IgD-negative memory B cell (primary cell): ENCODE data around the gene CCR6. TPM values are rescaled to one million over a fixed set of nuclear protein-coding genes. Genes with fewer than 3 reads are reported as not detected.
A peak's percentile ranks its signal among the peaks of the same experiment; 100 is the strongest.

Experiments
- H3K27ac Mint-ChIP-seq, 3 donors: one replicate each; pipeline ENCODE4 v1.8.0; 2020 to 2022; ENCODE audit warnings: mild to moderate bottlenecking in 3 of 3, mixed read lengths in 3 of 3, moderate library complexity in 1 of 3
- H3K27me3 Mint-ChIP-seq: one replicate; pipeline ENCODE4 v1.8.0; 2021; ENCODE audit warnings: mixed read lengths
- H3K36me3 Mint-ChIP-seq: one replicate; pipeline ENCODE4 v1.8.0; 2020; ENCODE audit warnings: mild to moderate bottlenecking, mixed read lengths
- H3K4me1 Mint-ChIP-seq, 3 donors: one replicate each; pipeline ENCODE4 v1.8.0; 2020 to 2022; ENCODE audit warnings: mixed read lengths in 3 of 3, mild to moderate bottlenecking in 1 of 3
- H3K4me3 Mint-ChIP-seq, 4 donors: one replicate each; pipeline ENCODE4 v1.8.0; 2020 to 2022; ENCODE audit warnings: mild to moderate bottlenecking in 4 of 4, mixed read lengths in 4 of 4, moderate library complexity in 3 of 4
- H3K9me3 Mint-ChIP-seq, 3 donors: one replicate each; pipeline ENCODE4 v1.8.0; 2020 to 2021; ENCODE audit warnings: mixed read lengths in 3 of 3, mild to moderate bottlenecking in 1 of 3
- polyA plus RNA-seq: library from polyadenylated mRNA; unstranded; fragments of 300-500 nt; fragmentation: Illumina TruSeq; gene quantifications from one replicate; pipeline ENCODE4 v1.2.3, GENCODE V29; 2021

The CCR6 gene
- polyA plus RNA-seq, 1 donor from 2014 or later: 79.3 TPM

DNA sequence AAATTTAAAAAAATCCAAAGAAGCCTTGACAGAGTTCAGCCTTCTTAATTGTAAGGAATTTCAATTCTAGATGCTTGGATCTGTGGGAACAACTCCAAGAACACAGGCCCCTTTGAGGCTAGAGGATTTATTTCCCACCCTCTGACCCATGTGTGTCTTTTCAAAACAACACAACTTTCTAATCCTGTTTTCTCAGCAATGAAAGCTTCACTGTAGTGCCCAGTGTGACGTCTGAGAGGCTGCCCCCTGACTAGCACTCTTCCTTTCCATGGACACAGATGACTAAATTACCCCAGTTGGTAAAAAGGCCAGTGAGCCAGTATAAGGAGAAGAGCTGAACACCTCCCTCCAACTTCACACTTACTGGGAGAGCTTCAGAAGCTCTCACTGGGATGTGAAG is 16.5 kb upstream of the CCR6 start:
- no peaks in the 10 kb centered on the region for H3K36me3 Mint-ChIP-seq
- no peak overlapping the region for H3K4me3 Mint-ChIP-seq
- H3K27ac Mint-ChIP-seq: no peak overlapping the region
- H3K4me1 Mint-ChIP-seq: peaks cover 28 to 69% (median 47%) of the 10 kb centered on the region in 3 donors
- no peaks in the 10 kb centered on the region for H3K9me3 Mint-ChIP-seq
- no peaks in the 10 kb centered on the region for H3K27me3 Mint-ChIP-seq

DNA sequence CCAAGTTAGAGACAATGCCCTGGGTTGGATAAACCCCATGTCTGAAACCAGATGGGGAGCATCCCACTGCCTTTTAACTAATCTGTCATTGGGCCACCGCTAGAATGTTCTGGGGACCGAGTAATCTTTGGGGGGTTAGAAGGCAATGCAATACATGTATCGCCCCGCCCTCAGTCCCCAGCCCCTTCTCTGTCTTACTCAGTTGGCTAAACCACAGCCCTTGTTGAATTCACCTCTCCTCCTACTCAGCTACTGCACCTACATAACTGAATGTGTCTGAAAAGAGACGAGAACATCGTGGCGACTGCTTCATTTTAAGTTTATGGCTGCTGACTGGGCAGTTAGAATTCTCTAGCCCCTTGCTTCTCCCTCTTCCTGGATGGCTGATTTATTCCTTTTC is 15.1 kb upstream of the CCR6 start:
- Mint-ChIP-seq H3K4me3 (peak overlapping the region in 1 of 4 donors; percentile 34), H3K9me3 (no peaks in the 10 kb centered on the region), H3K27me3 (no peaks in the 10 kb centered on the region), H3K36me3 (no peaks in the 10 kb centered on the region), H3K4me1 (peaks cover 34 to 70% (median 52%) of the 10 kb centered on the region in 3 donors), H3K27ac (peak overlapping the region in 1 of 3 donors; percentile 36)

GRCh38 chr6:167108278-167108677 is 14.6 kb upstream of the CCR6 start:
- Mint-ChIP-seq H3K4me1 (peaks cover 33 to 70% (median 52%) of the 10 kb centered on the region in 3 donors), H3K4me3 (peak overlapping the region in 2 of 4 donors; percentile 34 to 61), H3K36me3 (no peaks in the 10 kb centered on the region), H3K9me3 (no peaks in the 10 kb centered on the region), H3K27ac (peak overlapping the region in 1 of 3 donors; percentile 36), H3K27me3 (no peaks in the 10 kb centered on the region)

DNA sequence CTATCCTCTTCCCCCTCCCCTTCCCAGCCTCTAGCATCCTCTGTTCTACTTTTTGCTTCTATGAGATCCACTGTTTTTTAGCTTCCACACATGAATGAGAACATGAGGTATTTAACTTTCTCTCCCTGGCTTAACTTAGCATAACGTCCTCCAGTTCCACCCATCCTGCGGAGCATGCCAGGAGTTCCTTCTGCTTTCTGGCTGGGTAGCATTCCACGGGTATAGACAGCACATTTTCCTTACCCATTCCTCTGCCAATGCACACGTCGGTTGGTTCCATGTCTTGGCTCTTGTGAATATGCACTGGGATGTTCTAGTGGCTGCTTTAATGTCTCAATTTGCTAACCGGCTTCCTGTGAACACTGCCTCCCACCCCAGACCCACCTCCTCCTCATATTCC is 13.2 kb upstream of the CCR6 start:
- Mint-ChIP-seq H3K27ac (no peak overlapping the region), H3K9me3 (no peaks in the 10 kb centered on the region), H3K27me3 (no peaks in the 10 kb centered on the region), H3K4me1 (peaks cover 37 to 69% (median 55%) of the 10 kb centered on the region in 3 donors), H3K4me3 (no peak overlapping the region), H3K36me3 (no peaks in the 10 kb centered on the region)

- Mint-ChIP-seq H3K36me3 (no peaks in the 10 kb centered on the region), H3K27ac (peak overlapping the region; percentile 98 to 100 (median 99)), H3K27me3 (no peaks in the 10 kb centered on the region), H3K4me1 (peaks cover 45 to 77% (median 65%) of the 10 kb centered on the region in 3 donors), H3K9me3 (no peaks in the 10 kb centered on the region), H3K4me3 (peak overlapping the region; percentile 75 to 94 (median 84))
These were observed 11.3 kb upstream of the CCR6 start for GRCh38 chr6:167111597-167111996.

DNA sequence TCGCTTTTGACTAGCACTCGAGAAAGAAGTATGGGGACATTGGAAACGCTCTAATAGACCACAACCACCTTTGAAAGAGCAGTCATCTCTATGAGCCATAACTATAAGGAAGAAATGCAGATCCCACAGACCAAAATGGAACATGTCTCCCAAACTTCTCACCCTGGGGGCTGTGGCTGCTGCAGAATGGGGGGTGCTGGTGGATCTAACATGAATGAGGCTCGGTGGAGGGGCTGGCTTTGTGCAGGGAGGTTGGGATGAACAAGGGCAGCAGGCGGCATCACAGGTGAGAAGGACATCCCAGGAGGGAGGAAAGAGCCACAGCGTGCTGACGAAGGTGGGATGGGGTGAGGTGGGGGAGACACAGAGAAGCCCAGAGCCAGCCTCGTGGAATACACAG is 10.5 kb upstream of the CCR6 start:
- H3K27me3 Mint-ChIP-seq: no peaks in the 10 kb centered on the region
- H3K4me1 Mint-ChIP-seq: peaks cover 45 to 78% (median 61%) of the 10 kb centered on the region in 3 donors
- H3K9me3 Mint-ChIP-seq: no peaks in the 10 kb centered on the region
- peak overlapping the region; percentile 98 to 100 (median 99) for H3K27ac Mint-ChIP-seq
- no peaks in the 10 kb centered on the region for H3K36me3 Mint-ChIP-seq
- peak overlapping the region; percentile 75 to 94 (median 84) for H3K4me3 Mint-ChIP-seq

DNA sequence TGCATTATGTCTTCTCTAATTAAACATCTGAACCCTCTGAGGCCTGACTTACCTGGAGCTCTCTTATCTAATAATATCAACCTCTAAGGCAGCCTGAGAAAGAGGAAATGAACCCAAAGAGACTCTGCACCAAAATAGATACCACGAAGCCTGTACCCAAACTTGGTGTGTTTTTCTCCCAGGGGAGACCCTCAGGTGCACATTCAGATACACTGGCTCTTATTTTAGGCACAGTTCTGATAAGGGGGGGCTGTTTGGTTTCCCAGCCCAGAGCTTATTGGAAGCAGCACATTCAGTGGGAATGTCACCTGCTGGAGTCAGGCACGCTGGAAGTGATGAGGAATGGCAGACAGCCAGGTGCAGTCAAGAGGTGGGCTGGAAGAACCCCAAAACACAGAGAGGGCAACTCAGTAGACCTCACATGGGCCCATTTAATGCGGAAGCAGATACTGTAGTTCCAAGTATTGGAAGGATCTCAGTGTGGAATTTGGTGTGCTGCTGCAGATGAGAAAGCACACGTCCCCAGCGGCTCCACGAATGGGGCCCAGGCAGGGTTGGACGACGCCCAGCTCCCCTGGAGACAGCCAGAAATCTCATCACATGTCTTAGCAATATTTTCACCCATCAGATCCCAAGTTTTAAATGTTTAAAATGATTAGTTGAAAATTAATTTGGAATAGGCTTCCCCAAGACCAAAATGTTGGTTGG is 9.7 kb upstream of the CCR6 start:
- peak overlapping the region; percentile 75 to 94 (median 84) for H3K4me3 Mint-ChIP-seq

DNA sequence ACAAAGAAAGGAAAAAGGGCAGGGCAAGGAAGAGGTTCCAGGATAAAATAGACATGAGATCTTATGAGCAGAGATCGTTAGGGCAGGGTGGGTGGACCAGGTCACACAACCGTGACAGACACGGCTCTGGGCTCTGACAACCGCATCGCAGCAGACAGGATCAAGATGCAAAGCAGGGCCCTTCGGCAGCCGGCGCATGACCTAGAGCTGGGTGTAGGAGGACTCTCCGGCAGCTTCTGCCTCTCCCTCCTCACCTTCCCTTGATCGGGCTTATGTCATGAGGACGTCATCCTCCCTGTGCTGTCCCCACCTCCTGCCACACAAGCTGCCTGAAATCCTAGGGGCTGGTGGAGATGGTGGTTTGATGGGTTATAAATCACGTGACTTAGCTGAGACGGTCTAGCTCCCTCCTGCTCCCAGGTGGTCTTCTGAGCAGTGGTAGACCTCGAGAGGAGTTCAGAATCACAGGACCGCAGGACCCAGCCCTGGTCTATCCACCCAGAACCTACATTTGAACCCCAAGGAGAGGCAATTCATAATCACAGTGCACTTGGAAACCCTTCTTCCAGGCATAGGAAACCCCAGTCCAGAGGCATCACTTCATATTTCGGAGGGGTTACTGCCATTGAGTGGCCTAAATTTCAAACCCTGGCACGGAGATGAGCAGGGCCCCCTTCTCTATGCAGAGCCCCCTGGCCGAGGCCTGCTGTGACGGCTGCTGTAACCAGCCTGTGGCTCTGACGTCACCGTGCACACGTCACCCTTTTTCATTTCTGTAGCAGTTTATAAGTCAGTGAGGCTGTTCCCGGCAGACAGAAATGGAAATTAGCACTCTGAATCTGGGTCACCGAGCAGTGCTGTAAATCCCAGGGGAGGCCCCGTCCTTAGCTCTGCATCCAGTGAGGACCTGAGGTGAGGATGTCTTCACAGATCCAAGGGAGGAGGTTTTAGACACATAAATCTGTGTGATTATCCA is 8.7 kb upstream of the CCR6 start:
- Mint-ChIP-seq H3K4me3 (peak overlapping the region; percentile 75 to 94 (median 84)), H3K27me3 (no peaks in the 10 kb centered on the region), H3K36me3 (peaks cover 4% of the 10 kb centered on the region)

More for the DNA sequence above, 9.7 kb upstream of the CCR6 start:
- H3K4me1 Mint-ChIP-seq: peaks cover 47 to 80% (median 67%) of the 10 kb centered on the region in 3 donors
- peak overlapping the region; percentile 98 to 100 (median 99) for H3K27ac Mint-ChIP-seq
- no peaks in the 10 kb centered on the region for H3K36me3 Mint-ChIP-seq
- no peaks in the 10 kb centered on the region for H3K27me3 Mint-ChIP-seq
- H3K9me3 Mint-ChIP-seq: peaks cover 0 to 2% (median 0%) of the 10 kb centered on the region in 3 donors

DNA sequence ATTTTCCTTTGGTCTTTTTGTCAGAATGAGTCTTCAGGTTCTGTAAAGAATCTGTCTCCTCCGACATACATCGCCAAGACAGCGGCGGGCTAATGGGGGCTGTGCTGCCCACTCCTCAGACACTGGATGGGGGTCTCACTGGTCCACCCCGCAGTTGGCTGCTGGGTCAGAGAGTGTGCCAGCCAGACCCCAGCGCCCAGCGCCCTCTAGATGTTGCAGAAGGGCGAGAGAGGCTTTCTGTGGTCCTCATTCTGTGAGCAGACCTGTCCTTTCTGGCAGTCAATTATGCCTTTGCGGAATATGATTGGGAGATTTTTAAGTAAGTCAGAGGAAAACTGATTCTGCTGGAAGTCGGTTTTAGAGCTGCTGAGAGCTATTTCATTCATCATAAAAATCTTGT is 7.8 kb upstream of the CCR6 start:
- H3K4me3 Mint-ChIP-seq: peak overlapping the region; percentile 75 to 94 (median 84)
- H3K4me1 Mint-ChIP-seq: peaks cover 58 to 85% (median 74%) of the 10 kb centered on the region in 3 donors
- peaks cover 4% of the 10 kb centered on the region for H3K36me3 Mint-ChIP-seq
- peaks cover 0 to 2% (median 0%) of the 10 kb centered on the region in 3 donors for H3K9me3 Mint-ChIP-seq
- H3K27me3 Mint-ChIP-seq: no peaks in the 10 kb centered on the region
- H3K27ac Mint-ChIP-seq: peak overlapping the region; percentile 98 to 100 (median 99)

More for the DNA sequence above, 8.7 kb upstream of the CCR6 start:
- H3K9me3 Mint-ChIP-seq: peaks cover 0 to 2% (median 0%) of the 10 kb centered on the region in 3 donors
- peaks cover 56 to 84% (median 73%) of the 10 kb centered on the region in 3 donors for H3K4me1 Mint-ChIP-seq
- peak overlapping the region; percentile 98 to 100 (median 99) for H3K27ac Mint-ChIP-seq

- peaks cover 0 to 2% (median 0%) of the 10 kb centered on the region in 3 donors for H3K9me3 Mint-ChIP-seq
- peak overlapping the region in 3 of 4 donors; percentile 53 to 84 (median 79) for H3K4me3 Mint-ChIP-seq
- H3K36me3 Mint-ChIP-seq: peaks cover 4% of the 10 kb centered on the region
- H3K27ac Mint-ChIP-seq: peak overlapping the region; percentile 72 to 100 (median 99)
- H3K4me1 Mint-ChIP-seq: peaks cover 60 to 85% (median 71%) of the 10 kb centered on the region in 3 donors
- no peaks in the 10 kb centered on the region for H3K27me3 Mint-ChIP-seq
These were observed 6.6 kb upstream of the CCR6 start for GRCh38 chr6:167116109-167116837.

GRCh38 chr6:167116838-167117228 is 6.1 kb upstream of the CCR6 start:
- Mint-ChIP-seq H3K4me1 (peaks cover 62 to 84% (median 69%) of the 10 kb centered on the region in 3 donors), H3K4me3 (peak overlapping the region in 2 of 4 donors; percentile 53 to 57), H3K27ac (no peak overlapping the region)

DNA sequence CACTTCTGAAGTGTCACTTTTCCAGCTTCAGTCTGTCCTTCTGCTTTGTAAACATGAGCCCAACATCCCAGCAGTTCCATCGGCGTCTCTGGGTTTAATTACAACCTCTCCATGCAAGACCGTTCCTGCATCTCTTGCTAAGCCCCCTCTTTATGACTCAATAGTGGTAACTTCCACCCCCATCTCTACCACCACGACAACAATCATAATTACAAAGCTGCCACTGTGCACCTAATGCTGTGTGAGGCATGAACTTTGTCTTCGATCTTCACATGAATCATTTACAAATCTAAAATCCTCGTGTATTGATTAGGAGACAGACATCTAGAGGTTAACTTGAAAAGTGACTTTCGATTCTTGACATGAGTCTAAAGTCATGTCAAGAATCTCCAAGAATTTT is 4.9 kb upstream of the CCR6 start:
- H3K27me3 Mint-ChIP-seq: no peaks in the 10 kb centered on the region
- H3K36me3 Mint-ChIP-seq: peaks cover 4% of the 10 kb centered on the region
- peaks cover 54 to 78% (median 62%) of the 10 kb centered on the region in 3 donors for H3K4me1 Mint-ChIP-seq
- peak overlapping the region; percentile 70 to 97 (median 88) for H3K4me3 Mint-ChIP-seq
- peaks cover 0 to 2% (median 0%) of the 10 kb centered on the region in 3 donors for H3K9me3 Mint-ChIP-seq
- peak overlapping the region; percentile 85 to 99 (median 96) for H3K27ac Mint-ChIP-seq

More at GRCh38 chr6:167116838-167117228, 6.1 kb upstream of the CCR6 start:
- H3K9me3 Mint-ChIP-seq: peaks cover 0 to 2% (median 0%) of the 10 kb centered on the region in 3 donors
- H3K27me3 Mint-ChIP-seq: no peaks in the 10 kb centered on the region
- peaks cover 4% of the 10 kb centered on the region for H3K36me3 Mint-ChIP-seq

GRCh38 chr6:167118839-167119238 is 4.1 kb upstream of the CCR6 start:
- Mint-ChIP-seq H3K4me1 (peaks cover 52 to 70% (median 56%) of the 10 kb centered on the region in 3 donors), H3K9me3 (peaks cover 0 to 2% (median 0%) of the 10 kb centered on the region in 3 donors), H3K4me3 (peak overlapping the region; percentile 70 to 97 (median 88)), H3K27ac (peak overlapping the region; percentile 85 to 99 (median 96)), H3K36me3 (peaks cover 4% of the 10 kb centered on the region), H3K27me3 (no peaks in the 10 kb centered on the region)
